Neutrophil (primary cell): ENCODE results near the gene CITED1.

ENCODE experiments used
- H3K27ac ChIP-seq: fragments of 200-600 bp; sonication (generic); 2 replicates; pipeline ENCODE4 v1.5.1; 2016; ENCODE audit warnings: mild to moderate bottlenecking, moderate library complexity
- H3K27me3 ChIP-seq: fragments of 200-600 bp; sonication (generic); 2 replicates; pipeline ENCODE4 v1.6.0; 2016; ENCODE audit warnings: mild to moderate bottlenecking
- H3K36me3 ChIP-seq: fragments of 200-600 bp; sonication (generic); 2 replicates; pipeline ENCODE4 v1.5.1; 2017
- H3K4me1 ChIP-seq, 2 experiments: fragments of 200-600 bp in 1 of 2; sonication (generic) in 1 of 2; 1 replicate in 1 of 2; 2 replicates in 1 of 2; pipeline versions ENCODE4 v1.5.1 to v1.6.1; 2013 to 2016; ENCODE audit warnings: low read depth in 1 of 2, low read length in 1 of 2, mild to moderate bottlenecking in 1 of 2, moderate library complexity in 1 of 2; ENCODE audit not compliant: control insufficient read depth in 1 of 2, insufficient read depth in 1 of 2
- H3K4me3 ChIP-seq, 2 experiments: fragments of 200-600 bp in 1 of 2; sonication (generic) in 1 of 2; 1 replicate in 1 of 2; 2 replicates in 1 of 2; pipeline ENCODE4 v1.5.1; 2013 to 2016; ENCODE audit warnings: low read depth in 1 of 2, low read length in 1 of 2, mild to moderate bottlenecking in 1 of 2, moderate library complexity in 1 of 2
- H3K9me3 ChIP-seq: fragments of 200-600 bp; sonication (generic); 2 replicates; pipeline ENCODE4 v1.5.1; 2016
- CTCF ChIP-seq: fragments of 200-600 bp; sonication (generic); IDR thresholded peaks from 2 replicates; pipeline ENCODE4 v1.5.1; 2016; ENCODE audit warnings: antibody characterized with exemption

CITED1 gene

GRCh38 chrX:72299891-72300630 is 5.7 kb downstream of the CITED1 start:
- Histone ChIP-seq H3K9me3 (no peaks in the 10 kb centered on the region), H3K27ac (no peak overlapping the region), H3K36me3 (no peaks in the 10 kb centered on the region), H3K4me1 (peaks cover 0 to 4% of the 10 kb centered on the region in 2 experiments), H3K27me3 (peaks cover 65% of the 10 kb centered on the region), H3K4me3 (no peak overlapping the region)
- TF ChIP-seq CTCF, result no peak

- peaks cover 46% of the 10 kb centered on the region for H3K27me3 ChIP-seq
Measured at GRCh38 chrX:72297953-72298730, 7.6 kb downstream of the CITED1 start.

GRCh38 chrX:72296991-72297390 is 8.7 kb downstream of the CITED1 start:
- Histone ChIP-seq H3K27me3 (peaks cover 34% of the 10 kb centered on the region), H3K4me3 (no peak overlapping the region), H3K36me3 (no peaks in the 10 kb centered on the region)

More at GRCh38 chrX:72297953-72298730, 7.6 kb downstream of the CITED1 start:
- no peak for TF ChIP-seq CTCF
- no peaks in the 10 kb centered on the region for H3K4me1 ChIP-seq
- no peaks in the 10 kb centered on the region for H3K9me3 ChIP-seq
- H3K27ac ChIP-seq, result no peak overlapping the region
- no peaks in the 10 kb centered on the region for H3K36me3 ChIP-seq
- H3K4me3 ChIP-seq, result no peak overlapping the region

GRCh38 chrX:72295745-72296144 is 10.0 kb downstream of the CITED1 start:
- Histone ChIP-seq H3K27ac (no peak overlapping the region), H3K9me3 (no peaks in the 10 kb centered on the region), H3K36me3 (no peaks in the 10 kb centered on the region), H3K4me3 (no peak overlapping the region), H3K4me1 (no peaks in the 10 kb centered on the region), H3K27me3 (peaks cover 22% of the 10 kb centered on the region)
- TF ChIP-seq CTCF, result no peak

More at GRCh38 chrX:72296991-72297390, 8.7 kb downstream of the CITED1 start:
- Histone ChIP-seq H3K27ac (no peak overlapping the region), H3K4me1 (no peaks in the 10 kb centered on the region), H3K9me3 (no peaks in the 10 kb centered on the region)
- TF ChIP-seq CTCF, result no peak

GRCh38 chrX:72294497-72294896 is 11.2 kb downstream of the CITED1 start:
- H3K36me3 ChIP-seq, result no peaks in the 10 kb centered on the region
- H3K27me3 ChIP-seq, result peaks cover 12% of the 10 kb centered on the region
- H3K4me3 ChIP-seq, result no peak overlapping the region
- H3K4me1 ChIP-seq, result no peaks in the 10 kb centered on the region
- TF ChIP-seq CTCF, result no peak
- H3K27ac ChIP-seq, result no peak overlapping the region
- H3K9me3 ChIP-seq, result no peaks in the 10 kb centered on the region
